Endodermal cell (in vitro differentiated cells): ENCODE results near the gene MEX3A. TPM values are rescaled to one million over a fixed set of nuclear protein-coding genes. Genes with fewer than 3 reads are reported as not detected.
"Not testable (repeated sequence)": the region's sequence is repeated elsewhere in the genome, so short reads cannot be mapped to it uniquely, and the experiment has no call there.

ENCODE experiments used
- DNase-seq: peaks from one replicate; pipeline ENCODE4 v3.0.0-alpha.2; 2017
- H3K27ac ChIP-seq: 2 replicates; pipeline ENCODE4 v1.5.1; 2013; ENCODE audit warnings: mild to moderate bottlenecking, low read depth, low read length, moderate library complexity
- H3K27me3 ChIP-seq: 2 replicates; pipeline ENCODE4 v1.6.1; 2013; ENCODE audit warnings: mild to moderate bottlenecking, low read length, moderate library complexity; ENCODE audit not compliant: insufficient read depth, control insufficient read depth, poor library complexity, severe bottlenecking
- H3K36me3 ChIP-seq: 2 replicates; pipeline ENCODE4 v1.7.0; 2013; ENCODE audit warnings: mild to moderate bottlenecking, low read length, moderate library complexity; ENCODE audit not compliant: control insufficient read depth, insufficient read depth
- H3K4me1 ChIP-seq: one replicate; pipeline ENCODE4 v1.7.0; 2013; ENCODE audit warnings: low read length; ENCODE audit not compliant: control insufficient read depth, insufficient read depth
- H3K4me3 ChIP-seq: 2 replicates; pipeline ENCODE4 v1.5.1; 2013; ENCODE audit warnings: mild to moderate bottlenecking, low read length, moderate library complexity
- H3K9ac ChIP-seq: 2 replicates; pipeline ENCODE4 v1.6.1; 2013; ENCODE audit warnings: mild to moderate bottlenecking, low read length, moderate library complexity; ENCODE audit not compliant: poor library complexity, severe bottlenecking; ENCODE audit errors: extremely low read depth
- H3K9me3 ChIP-seq: 2 replicates; pipeline ENCODE4 v1.6.1; 2013; ENCODE audit warnings: mild to moderate bottlenecking, low read length, moderate library complexity; ENCODE audit not compliant: control insufficient read depth
- H3K27ac Mint-ChIP-seq: 2 replicates; pipeline ENCODE4 v1.8.0; 2020; ENCODE audit warnings: mixed read lengths
- H3K27me3 Mint-ChIP-seq: 2 replicates; pipeline ENCODE4 v1.8.0; 2021; ENCODE audit warnings: mild to moderate bottlenecking, mixed read lengths; ENCODE audit not compliant: insufficient read depth
- H3K36me3 Mint-ChIP-seq: 2 replicates; pipeline ENCODE4 v1.8.0; 2020; ENCODE audit warnings: low read depth, mixed read lengths
- H3K4me1 Mint-ChIP-seq: 2 replicates; pipeline ENCODE4 v1.8.0; 2020; ENCODE audit warnings: mixed read lengths
- H3K4me3 Mint-ChIP-seq: 2 replicates; pipeline ENCODE4 v1.8.0; 2020; ENCODE audit warnings: mild to moderate bottlenecking, moderate library complexity, mixed read lengths
- H3K9me3 Mint-ChIP-seq: 2 replicates; pipeline ENCODE4 v1.8.0; 2020; ENCODE audit warnings: mild to moderate bottlenecking, mixed read lengths
- CTCF ChIP-seq: fragments of 200-600 bp; sonication (generic); conservative IDR thresholded peaks from 2 replicates; pipeline ENCODE4 v1.5.0; 2021; ENCODE audit warnings: antibody characterized with exemption, mild to moderate bottlenecking
- WGBS, 2 experiments: methylation state at CpG; one replicate each; pipeline versions ENCODE4 v1.1.5 to v1.1.7; 2013; ENCODE audit warnings: missing lambda C conversion rate in 2 of 2, mixed read lengths in 1 of 2; ENCODE audit not compliant: insufficient coverage in 1 of 2, insufficient read length in 1 of 2; 5-methylcytosine and 5-hydroxymethylcytosine counted together
- total RNA-seq, 2 donors: library from RNA; stranded (reverse); fragmentation: NEBNext Ultra II Directional in 1 of 2; extraction: Animal tissue kit (Norgen Biotek cat#: 25700) in 1 of 2; gene quantifications; 2 replicates in 1 of 2; 3 replicates in 1 of 2; pipeline ENCODE4 v1.2.1, GENCODE V29; 2021

MEX3A gene
- total RNA-seq, 2 donors from 2014 or later: 91.8 to 94.3 TPM

GRCh38 chr1:156126630-156127534 lies 44.6 kb upstream of the MEX3A start:
- no peaks in the 10 kb centered on the region for H3K9me3 ChIP-seq
- no peaks in the 10 kb centered on the region for H3K27me3 ChIP-seq
- H3K4me1 ChIP-seq: peaks cover 29% of the 10 kb centered on the region
- H3K9ac ChIP-seq: no peak overlapping the region
- Mint-ChIP-seq H3K36me3 (peaks cover 9% of the 10 kb centered on the region), H3K4me3 (no peak overlapping the region), H3K4me1 (peaks cover 44% of the 10 kb centered on the region), H3K27ac (peak overlapping the region; percentile 68), H3K9me3 (no peaks in the 10 kb centered on the region), H3K27me3 (no peaks in the 10 kb centered on the region)
- no peak overlapping the region for H3K4me3 ChIP-seq
- WGBS, 2 experiments: 92 to 93% methylated on average over 11 to 15 of the region's 15 CpGs
- peaks cover 26% of the 10 kb centered on the region for H3K36me3 ChIP-seq
- no peak for DNase-seq
- peak overlapping the region; percentile 21 for H3K27ac ChIP-seq
- no peak for TF ChIP-seq CTCF

- 79 to 89% methylated on average over 2 to 11 of the region's 11 CpGs for WGBS, 2 experiments
- no peaks in the 10 kb centered on the region for H3K27me3 ChIP-seq
- TF ChIP-seq CTCF: peak; percentile 79
- Mint-ChIP-seq H3K27me3 (no peaks in the 10 kb centered on the region), H3K27ac (peak overlapping the region; percentile 68), H3K4me3 (no peak overlapping the region), H3K9me3 (no peaks in the 10 kb centered on the region), H3K36me3 (peaks cover 5% of the 10 kb centered on the region), H3K4me1 (peaks cover 51% of the 10 kb centered on the region)
- no peaks in the 10 kb centered on the region for H3K9me3 ChIP-seq
- H3K9ac ChIP-seq: peak overlapping the region; percentile 11
- H3K4me1 ChIP-seq: peaks cover 34% of the 10 kb centered on the region
- peak overlapping the region; percentile 21 for H3K27ac ChIP-seq
- no peak overlapping the region for H3K4me3 ChIP-seq
- peaks cover 20% of the 10 kb centered on the region for H3K36me3 ChIP-seq
- DNase-seq: peak; percentile 91
These were observed 43.9 kb upstream of the MEX3A start for GRCh38 chr1:156126043-156126629.

GRCh38 chr1:156125544-156125943 lies 43.3 kb upstream of the MEX3A start:
- not testable (repeated sequence) for DNase-seq, H3K27me3 Mint-ChIP-seq, H3K27ac ChIP-seq, H3K4me3 Mint-ChIP-seq, H3K27ac Mint-ChIP-seq, H3K36me3 Mint-ChIP-seq, H3K27me3 ChIP-seq, H3K4me3 ChIP-seq, H3K9ac ChIP-seq, H3K9me3 Mint-ChIP-seq, H3K9me3 ChIP-seq
- peaks cover 20% of the 10 kb centered on the region for H3K36me3 ChIP-seq
- 93 to 98% methylated on average over 7 to 10 of the region's 10 CpGs for whole genome bisulfite sequencing, 2 experiments
- H3K4me1 Mint-ChIP-seq: peaks cover 51% of the 10 kb centered on the region
- peaks cover 34% of the 10 kb centered on the region for H3K4me1 ChIP-seq
